K562 (cell line): ENCODE results near the gene CHGA. TPM values are rescaled to one million over a fixed set of nuclear protein-coding genes. Genes with fewer than 3 reads are reported as not detected.

Experiments used
- ATAC-seq: fragments of 200-7000 bp; cut with Tn5 transposase; 3 replicates; pipeline ENCODE4 v1.9.1; 2020; ENCODE audit warnings: moderate library complexity
- BruUV-seq: library from RNA; stranded (reverse); fragments of 400-500 nt; replicated peaks from 2 replicates; lab custom pipeline; 2021; lab: Mats Ljungman, UMichigan
- CTCF ChIA-PET: fragments of 300-600 bp; formaldehyde crosslinking; extraction: SDS; loops from one replicate; lab custom pipeline; 2021; ENCODE audit warnings: low intra/inter-chr PET ratio; lab: Yijun Ruan, JAX
- POLR2A ChIA-PET: fragments of 300-600, 350-650 bp; sonication (Branson Sonifier 250); formaldehyde crosslinking; extraction: SDS; loops from one replicate; lab custom pipeline; 2021; ENCODE audit warnings: antibody characterized with exemption, inconsistent platforms; lab: Yijun Ruan, JAX
- DNase-seq, 4 experiments: peaks; one replicate each; pipeline versions ENCODE4 v3.0.0 to v3.0.0-alpha.2; 2011 to 2018; ENCODE audit warnings: low spot score in 3 of 4, mixed read lengths in 3 of 4; ENCODE audit errors: extremely low read depth in 1 of 4
- FAIRE-seq: peaks from 2 replicates; lab custom pipeline; 2011; peaks lifted over from hg19 to GRCh38; lab: Jason Lieb, UNC
- H2AFZ ChIP-seq: 2 replicates; pipeline ENCODE4 v1.6.0; 2011; ENCODE audit warnings: low read depth, low read length, control low read depth, inconsistent platforms
- H3K27ac ChIP-seq: fragments of 200-600 bp; 3 replicates; pipeline ENCODE4 v1.8.0; 2011; ENCODE audit warnings: low read depth, mild to moderate bottlenecking, control low read depth, inconsistent platforms, low read length, moderate library complexity, mixed read lengths; ENCODE audit errors: extremely low read depth
- H3K27me3 ChIP-seq, 2 experiments: fragments of 300-600 bp in 1 of 2; 2 replicates in 1 of 2; 3 replicates in 1 of 2; pipeline versions ENCODE4 v1.6.0 to v1.8.0; 2011; ENCODE audit warnings: inconsistent platforms in 2 of 2, low read length in 2 of 2, mild to moderate bottlenecking in 1 of 2, mixed read lengths in 1 of 2, moderate library complexity in 1 of 2; ENCODE audit not compliant: control insufficient read depth in 2 of 2, insufficient read depth in 2 of 2
- H3K36me3 ChIP-seq: fragments of 300-600 bp; 3 replicates; pipeline ENCODE4 v1.8.0; 2011; ENCODE audit warnings: mild to moderate bottlenecking, low read length, inconsistent platforms; ENCODE audit not compliant: control insufficient read depth, insufficient read depth
- H3K4me1 ChIP-seq, 2 experiments: fragments of 200-600 bp in 1 of 2; replicated peaks in 1 of 2; 2 replicates in 1 of 2; 3 replicates in 1 of 2; pipeline versions ENCODE4 v1.5.1 to v1.8.0; 2011; ENCODE audit warnings: inconsistent platforms in 2 of 2, low read length in 2 of 2, mild to moderate bottlenecking in 1 of 2, mixed read lengths in 1 of 2, moderate library complexity in 1 of 2; ENCODE audit not compliant: control insufficient read depth in 2 of 2, insufficient read depth in 2 of 2
- H3K4me2 ChIP-seq: 2 replicates; pipeline ENCODE4 v1.6.1; 2011; ENCODE audit warnings: low read length, control low read depth, inconsistent platforms, mixed read lengths; ENCODE audit not compliant: insufficient read depth
- H3K4me3 ChIP-seq: fragments of 200-600 bp; sonication (generic), shearing (Covaris generic); 2 replicates; pipeline ENCODE4 v1.5.1; 2016; ENCODE audit warnings: control low read depth, inconsistent platforms
- H3K79me2 ChIP-seq: fragments of 200-600 bp; 3 replicates; pipeline ENCODE4 v1.8.0; 2011; ENCODE audit warnings: low read length, inconsistent platforms; ENCODE audit not compliant: control insufficient read depth, insufficient read depth
- H3K9ac ChIP-seq, 2 experiments: 2 replicates each; pipeline versions ENCODE4 v1.6.0 to v1.6.1; 2011; ENCODE audit warnings: low read depth in 2 of 2, low read length in 2 of 2, control low read depth in 1 of 2, inconsistent platforms in 1 of 2, mild to moderate bottlenecking in 1 of 2, mixed read lengths in 1 of 2; ENCODE audit not compliant: insufficient read depth in 1 of 2
- H3K9me1 ChIP-seq: one replicate; pipeline ENCODE4 v1.6.0; 2011; ENCODE audit warnings: inconsistent platforms, mild to moderate bottlenecking, low read length, moderate library complexity; ENCODE audit not compliant: control insufficient read depth, insufficient read depth
- H3K9me3 ChIP-seq: replicated peaks from 2 replicates; pipeline ENCODE4 v1.5.1; 2011; ENCODE audit warnings: low read depth, low read length, inconsistent platforms; ENCODE audit not compliant: control insufficient read depth, insufficient read depth
- H4K20me1 ChIP-seq: replicated peaks from 2 replicates; pipeline ENCODE4 v1.6.1; 2011; ENCODE audit warnings: low read length, inconsistent platforms, mixed read lengths; ENCODE audit not compliant: control insufficient read depth, insufficient read depth
- BDP1 ChIP-seq: IDR thresholded peaks from 3 replicates; pipeline ENCODE4 v1.6.1; 2011; ENCODE audit not compliant: insufficient read length, insufficient read depth
- CCAR2 ChIP-seq: fragments of 200-400 bp; formaldehyde crosslinking; IDR thresholded peaks from 2 replicates; pipeline ENCODE4 v1.6.1; 2017; ENCODE audit warnings: mild to moderate bottlenecking, low read depth, low read length
- CHD2 ChIP-seq: IDR thresholded peaks from 2 replicates; pipeline ENCODE4 v1.6.1; 2011; ENCODE audit warnings: low read depth, low read length
- ELF1 ChIP-seq: fragments of 200-800 bp; sonication (Bioruptor generic); IDR thresholded peaks from 2 replicates; pipeline ENCODE4 v1.6.1; 2016; ENCODE audit warnings: missing genetic modification characterization, missing compliant biosample characterization
- IRF2 ChIP-seq: sonication (generic); formaldehyde crosslinking; IDR thresholded peaks from 2 replicates; pipeline ENCODE4 v1.8.1; 2022; ENCODE audit warnings: mild to moderate bottlenecking, missing genetic modification reagents
- MCM3 ChIP-seq: fragments of 450-650 bp; IDR thresholded peaks from 2 replicates; pipeline ENCODE4 v1.6.1; 2016
- MLLT1 ChIP-seq, 2 experiments: fragments of 450-650 bp; IDR thresholded peaks; 2 replicates each; pipeline ENCODE4 v1.6.1; 2016
- MTF1 ChIP-seq: fragments of 250-450 bp; sonication (Bioruptor Pico); IDR thresholded peaks from 2 replicates; pipeline ENCODE4 v1.9.0; 2021; ENCODE audit warnings: moderate library complexity, mild to moderate bottlenecking, inconsistent platforms, borderline replicate concordance
- RNF219 ChIP-seq: fragments of 250-450 bp; sonication (Bioruptor Pico); IDR thresholded peaks from 2 replicates; pipeline ENCODE4 v1.5.0; 2022; ENCODE audit warnings: mild to moderate bottlenecking
- WGBS: fragments of 100-300 bp; shearing (Covaris generic); methylation state at CpG from one replicate; pipeline ENCODE4 v1.1.6; 2016; ENCODE audit warnings: low coverage, mixed read lengths; ENCODE audit not compliant: insufficient coverage; ENCODE audit errors: missing lambda C conversion rate; 5-methylcytosine and 5-hydroxymethylcytosine counted together
- in situ Hi-C: fragments of 300-500 bp; cut with MboI; formaldehyde crosslinking; loops from 4 replicates; pipeline ENCODE4 v1.15.0; 2018; ENCODE audit warnings: inconsistent platforms, mixed read lengths
- intact Hi-C: fragments of 100-400 bp; cut with micrococcal nuclease; formaldehyde crosslinking; loops from 2 replicates; pipeline ENCODE4 v1.14.2; 2022
- polyA plus RNA-seq, 8 experiments: library from polyadenylated mRNA; depleted of rRNA in 4 of 8; stranded (reverse) in 5 of 8; unstranded in 3 of 8; fragments of >200 nt; fragmentation: Nextera tagmentation in 2 of 8; fragmentation: Illumina TruSeq in 1 of 8; extraction: Ambion mirVana in 2 of 8; extraction: Trizol in 1 of 8; gene quantifications; 2 replicates each; pipeline versions ENCODE4 v1.2.1 to v1.2.3, GENCODE V29; 2011 to 2014; ENCODE audit warnings: inconsistent platforms in 1 of 8, missing spikeins in 1 of 8
- total RNA-seq, 7 experiments: library from RNA; depleted of rRNA in 6 of 7; stranded (reverse); fragments of >200 nt in 6 of 7; fragmentation: Illumina TruSeq in 2 of 7; extraction: Trizol in 2 of 7; gene quantifications; 2 replicates each; pipeline versions ENCODE4 v1.2.1 to v1.2.3, GENCODE V29; 2011 to 2021; ENCODE audit warnings: low replicate concordance in 1 of 7

The CHGA gene
- total and polyA plus RNA-seq, 9 of the 15 experiments (the other 6 are each of a cell fraction or from before 2014, with no cell fraction given): not detected

- ChIA-PET CTCF (no interaction called here), POLR2A (interaction anchor here (1.0 kb wide), 1 partner anchor 9 kb away, joined by 3 read pairs; no protein-coding TSS in a partner anchor)
- TF ChIP-seq MTF1 (no peak), RNF219 (no peak), MLLT1 (IDR thresholded peaks at IDR 0.05) (no peak), MCM3 (no peak), IRF2 (CRISPR knock-in tag) (no peak), BDP1 (no peak), ELF1 (tag) (no peak), CHD2 (no peak), CCAR2 (no peak)
- in situ Hi-C loops: no loop called here
- no TSS peak for BruUV-seq
- WGBS: 0% methylated on average over 3 of the region's 3 CpGs
- H2AFZ ChIP-seq: no peak overlapping the region
- FAIRE-seq (no peak), DNase-seq (no peak), ATAC-seq (no peak)
- no peak overlapping the region for H3K9ac ChIP-seq
- no peak overlapping the region for H3K27ac ChIP-seq
- H3K36me3 ChIP-seq: no peaks in the 10 kb centered on the region
- H3K27me3 ChIP-seq: peaks cover 2 to 19% of the 10 kb centered on the region in 2 experiments; a peak in 4 of 5 replicates
- no peak overlapping the region for H3K4me3 ChIP-seq
- H3K4me1 ChIP-seq: no peaks in the 10 kb centered on the region
- intact Hi-C loops: no loop called here
- no peak overlapping the region for H3K4me2 ChIP-seq
- no peaks in the 10 kb centered on the region for H3K79me2 ChIP-seq
- no peaks in the 10 kb centered on the region; the same call in 1 of the 2 replicates for H4K20me1 ChIP-seq
- no peaks in the 10 kb centered on the region for H3K9me1 ChIP-seq
- no peaks in the 10 kb centered on the region for H3K9me3 ChIP-seq
Measured at GRCh38 chr14:92884410-92884809, 38.5 kb upstream of the CHGA start.
